ENCODE data around the gene GNG12.
A peak's percentile ranks its signal among the peaks of the same experiment; 100 is the strongest.

GNG12 gene

GRCh38 chr1:67652800-67653199, 180.5 kb downstream of the GNG12 start:
- Mint-ChIP-seq H3K9me3 (no peaks in the 10 kb centered on the region), H3K27ac (no peak overlapping the region), H3K4me3 (no peak overlapping the region), H3K4me1 (no peaks in the 10 kb centered on the region), H3K27me3 (peaks cover 10% of the 10 kb centered on the region)
- ATAC-seq (peak; percentile 56), DNase-seq (no peak)
